Measurements from ENCODE around the gene CCDC93. TPM values are rescaled to one million over a fixed set of nuclear protein-coding genes. Genes with fewer than 3 reads are reported as not detected.

Gene CCDC93
- total RNA-seq, 1 donor from 2014 or later: 18.2 TPM

DNA sequence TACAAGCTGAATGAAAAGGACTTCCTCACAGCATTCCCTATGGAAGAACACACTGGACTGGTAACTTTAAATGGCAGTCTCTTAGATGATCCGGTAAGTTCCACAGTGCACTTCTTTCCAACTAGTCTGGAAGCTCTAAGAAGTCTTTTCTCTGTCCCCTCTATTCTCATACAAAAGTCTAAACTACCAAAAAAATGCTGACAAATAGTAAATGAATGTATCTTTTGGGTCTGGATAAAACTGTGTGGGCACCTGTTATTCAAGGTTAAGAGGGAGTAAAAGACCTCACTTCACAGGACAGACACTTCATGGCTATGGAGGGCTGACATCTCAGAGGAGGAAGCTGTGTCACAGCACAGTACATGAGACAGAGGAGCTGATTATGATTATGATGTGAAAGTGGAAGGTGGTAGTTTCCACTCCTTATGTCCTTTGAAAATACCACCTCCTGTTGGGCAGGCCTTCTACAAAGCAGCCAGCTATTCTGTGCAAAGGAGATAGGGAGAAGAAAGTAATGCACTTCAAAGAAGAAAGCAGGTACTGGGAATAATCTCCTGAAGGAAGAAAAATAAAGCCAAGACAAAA, 23.9 kb downstream of the CCDC93 start:
- H3K27me3 ChIP-seq: no peaks in the 10 kb centered on the region
- intact Hi-C loops (cut with DNase I): no loop called here
- no peaks in the 10 kb centered on the region for H3K9me3 ChIP-seq
- H3K27ac ChIP-seq: no peak overlapping the region
- peaks cover 0 to 41% of the 10 kb centered on the region in 2 donors for H3K36me3 ChIP-seq
- no peak for DNase-seq (ENCODE audit: extremely low spot score in 2 of 2)
- no peak overlapping the region for H3K4me3 ChIP-seq
- H3K4me1 ChIP-seq: no peaks in the 10 kb centered on the region
- TF ChIP-seq, protein P1, sequence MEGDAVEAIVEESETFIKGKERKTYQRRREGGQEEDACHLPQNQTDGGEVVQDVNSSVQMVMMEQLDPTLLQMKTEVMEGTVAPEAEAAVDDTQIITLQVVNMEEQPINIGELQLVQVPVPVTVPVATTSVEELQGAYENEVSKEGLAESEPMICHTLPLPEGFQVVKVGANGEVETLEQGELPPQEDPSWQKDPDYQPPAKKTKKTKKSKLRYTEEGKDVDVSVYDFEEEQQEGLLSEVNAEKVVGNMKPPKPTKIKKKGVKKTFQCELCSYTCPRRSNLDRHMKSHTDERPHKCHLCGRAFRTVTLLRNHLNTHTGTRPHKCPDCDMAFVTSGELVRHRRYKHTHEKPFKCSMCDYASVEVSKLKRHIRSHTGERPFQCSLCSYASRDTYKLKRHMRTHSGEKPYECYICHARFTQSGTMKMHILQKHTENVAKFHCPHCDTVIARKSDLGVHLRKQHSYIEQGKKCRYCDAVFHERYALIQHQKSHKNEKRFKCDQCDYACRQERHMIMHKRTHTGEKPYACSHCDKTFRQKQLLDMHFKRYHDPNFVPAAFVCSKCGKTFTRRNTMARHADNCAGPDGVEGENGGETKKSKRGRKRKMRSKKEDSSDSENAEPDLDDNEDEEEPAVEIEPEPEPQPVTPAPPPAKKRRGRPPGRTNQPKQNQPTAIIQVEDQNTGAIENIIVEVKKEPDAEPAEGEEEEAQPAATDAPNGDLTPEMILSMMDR (IDR thresholded peaks at IDR 0.05): no peak
- TF ChIP-seq POLR2A (IDR thresholded peaks at IDR 0.05) (no peak), POLR2AphosphoS5 (IDR thresholded peaks at IDR 0.05; ENCODE audit: insufficient read depth in 1 of 2, low read depth in 1 of 2) (no peak)

DNA sequence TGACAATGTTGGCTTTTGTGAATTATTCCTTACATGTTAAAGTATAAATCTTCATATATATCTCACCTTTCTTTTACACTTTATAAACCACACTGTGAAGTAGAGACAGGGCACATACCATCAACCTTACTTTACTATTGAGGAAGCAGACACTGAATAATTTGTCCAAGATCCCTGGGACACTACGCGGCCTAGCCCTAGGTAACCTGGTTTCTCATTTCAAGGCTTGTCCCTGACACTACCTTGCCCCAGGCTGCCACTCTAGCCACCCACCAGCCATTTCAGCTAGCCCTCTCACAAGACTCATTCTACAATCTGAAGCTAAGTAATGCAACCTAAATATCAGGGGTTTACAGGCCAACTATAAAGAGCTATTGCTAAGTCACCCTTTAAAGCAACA, 26.7 kb downstream of the CCDC93 start:
- TF ChIP-seq POLR2A (IDR thresholded peaks at IDR 0.05) (no peak), POLR2AphosphoS5 (IDR thresholded peaks at IDR 0.05; ENCODE audit: insufficient read depth in 1 of 2, low read depth in 1 of 2) (no peak)
- TF ChIP-seq, protein P1 (IDR thresholded peaks at IDR 0.05): no peak
- H3K4me1 ChIP-seq: no peaks in the 10 kb centered on the region
- peaks cover 0 to 23% of the 10 kb centered on the region in 2 donors for H3K36me3 ChIP-seq
- intact Hi-C loops (cut with DNase I): no loop called here
- no peaks in the 10 kb centered on the region for H3K9me3 ChIP-seq
- H3K27me3 ChIP-seq: no peaks in the 10 kb centered on the region
- H3K4me3 ChIP-seq: no peak overlapping the region
- H3K27ac ChIP-seq: no peak overlapping the region
- DNase-seq (ENCODE audit: extremely low spot score in 2 of 2): no peak

DNA sequence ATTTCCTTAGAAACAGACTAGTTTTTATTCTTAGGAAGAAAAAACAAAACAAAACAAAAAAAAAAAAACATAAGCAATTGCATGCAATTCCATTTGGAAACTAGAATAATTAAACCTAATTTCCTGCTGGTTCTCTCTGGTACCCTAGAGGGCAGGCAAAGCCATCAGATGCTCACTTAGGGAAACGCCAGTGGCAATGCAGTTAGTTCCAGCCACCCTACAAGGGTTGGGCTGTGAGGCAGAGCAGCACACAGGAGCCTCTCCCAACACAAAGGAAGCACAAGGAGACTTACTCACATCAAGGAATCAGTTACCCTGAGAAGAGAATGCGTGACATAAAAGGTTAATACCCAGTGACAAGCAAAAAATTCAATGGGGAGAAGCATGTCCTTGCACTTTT, 28.8 kb downstream of the CCDC93 start:
- Histone ChIP-seq H3K9me3 (no peaks in the 10 kb centered on the region), H3K27me3 (no peaks in the 10 kb centered on the region), H3K4me3 (no peak overlapping the region), H3K27ac (no peak overlapping the region), H3K36me3 (peaks cover 0 to 20% of the 10 kb centered on the region in 2 donors), H3K4me1 (peaks cover 5% of the 10 kb centered on the region)
- TF ChIP-seq, protein P1 (IDR thresholded peaks at IDR 0.05): no peak
- TF ChIP-seq POLR2AphosphoS5 (IDR thresholded peaks at IDR 0.05; ENCODE audit: insufficient read depth in 1 of 2, low read depth in 1 of 2) (no peak), POLR2A (IDR thresholded peaks at IDR 0.05) (no peak)
- no peak for DNase-seq (ENCODE audit: extremely low spot score in 2 of 2)
- intact Hi-C loops (cut with DNase I): no loop called here

DNA sequence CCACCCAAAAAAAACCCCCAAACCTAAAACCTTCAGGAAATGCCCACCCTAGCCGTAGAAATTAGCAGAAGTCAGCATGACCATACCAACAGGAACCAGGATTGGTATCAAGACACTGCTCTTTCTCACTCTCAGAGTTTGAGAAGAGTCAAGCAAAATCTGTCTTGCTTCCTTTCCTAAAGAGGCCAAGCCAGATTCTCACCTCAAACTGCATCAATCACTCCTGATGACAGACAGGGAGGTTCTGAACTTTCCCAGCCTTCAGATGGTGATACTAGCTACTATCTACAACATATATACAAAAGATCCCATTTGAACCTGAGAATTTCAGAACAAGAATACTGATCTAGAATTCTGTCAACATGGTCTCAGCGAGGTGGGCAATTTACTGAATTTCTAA, 29.7 kb downstream of the CCDC93 start:
- Histone ChIP-seq H3K9me3 (no peaks in the 10 kb centered on the region), H3K4me3 (no peak overlapping the region), H3K36me3 (peaks cover 0 to 14% of the 10 kb centered on the region in 2 donors), H3K27ac (no peak overlapping the region), H3K27me3 (no peaks in the 10 kb centered on the region), H3K4me1 (peaks cover 7% of the 10 kb centered on the region)
- DNase-seq (ENCODE audit: extremely low spot score in 2 of 2): no peak
- intact Hi-C loops (cut with DNase I): no loop called here
- no peak for TF ChIP-seq POLR2AphosphoS5 (IDR thresholded peaks at IDR 0.05; ENCODE audit: insufficient read depth in 1 of 2, low read depth in 1 of 2)
- no peak for TF ChIP-seq POLR2A (IDR thresholded peaks at IDR 0.05)
- TF ChIP-seq, protein P1 (IDR thresholded peaks at IDR 0.05): no peak

DNA sequence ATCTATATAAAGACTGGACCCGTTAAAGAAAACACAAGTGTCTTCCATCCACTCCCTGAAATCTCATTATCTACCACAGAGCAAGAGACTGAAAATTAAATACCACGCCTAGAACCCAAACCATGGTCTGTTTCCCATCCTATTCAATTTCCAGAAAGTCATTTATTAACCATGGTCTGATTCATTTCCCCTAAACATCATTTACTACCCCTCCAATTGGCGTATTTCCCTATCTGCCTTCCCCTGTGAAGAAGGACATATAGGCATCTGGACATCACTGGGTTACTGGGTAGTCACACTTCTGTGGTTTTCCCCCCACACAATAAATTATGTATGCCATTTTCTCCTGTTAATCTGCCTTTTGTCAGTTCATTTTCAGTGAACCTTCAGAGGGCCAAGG, 30.8 kb downstream of the CCDC93 start:
- H3K4me1 ChIP-seq: peaks cover 7% of the 10 kb centered on the region
- H3K4me3 ChIP-seq: no peak overlapping the region
- H3K36me3 ChIP-seq: peaks cover 0 to 14% of the 10 kb centered on the region in 2 donors
- no peak for DNase-seq (ENCODE audit: extremely low spot score in 2 of 2)
- H3K27me3 ChIP-seq: no peaks in the 10 kb centered on the region
- H3K9me3 ChIP-seq: no peaks in the 10 kb centered on the region
- intact Hi-C loops (cut with DNase I): no loop called here
- H3K27ac ChIP-seq: no peak overlapping the region
- TF ChIP-seq, protein P1 (IDR thresholded peaks at IDR 0.05): no peak
- TF ChIP-seq POLR2AphosphoS5 (IDR thresholded peaks at IDR 0.05; ENCODE audit: insufficient read depth in 1 of 2, low read depth in 1 of 2) (no peak), POLR2A (IDR thresholded peaks at IDR 0.05) (no peak)

All from vagina (tissue), 2 donors.